GM21619 (cell line): ENCODE data around the gene TBX19.
A peak's percentile ranks its signal among the peaks of the same experiment; 100 is the strongest.

Experiments used
- ATAC-seq: cut with Tn5 transposase; IDR thresholded peaks from one replicate; pipeline ENCODE4 v1.9.1; 2021; ENCODE audit not compliant: unreplicated experiment

TBX19 gene

DNA sequence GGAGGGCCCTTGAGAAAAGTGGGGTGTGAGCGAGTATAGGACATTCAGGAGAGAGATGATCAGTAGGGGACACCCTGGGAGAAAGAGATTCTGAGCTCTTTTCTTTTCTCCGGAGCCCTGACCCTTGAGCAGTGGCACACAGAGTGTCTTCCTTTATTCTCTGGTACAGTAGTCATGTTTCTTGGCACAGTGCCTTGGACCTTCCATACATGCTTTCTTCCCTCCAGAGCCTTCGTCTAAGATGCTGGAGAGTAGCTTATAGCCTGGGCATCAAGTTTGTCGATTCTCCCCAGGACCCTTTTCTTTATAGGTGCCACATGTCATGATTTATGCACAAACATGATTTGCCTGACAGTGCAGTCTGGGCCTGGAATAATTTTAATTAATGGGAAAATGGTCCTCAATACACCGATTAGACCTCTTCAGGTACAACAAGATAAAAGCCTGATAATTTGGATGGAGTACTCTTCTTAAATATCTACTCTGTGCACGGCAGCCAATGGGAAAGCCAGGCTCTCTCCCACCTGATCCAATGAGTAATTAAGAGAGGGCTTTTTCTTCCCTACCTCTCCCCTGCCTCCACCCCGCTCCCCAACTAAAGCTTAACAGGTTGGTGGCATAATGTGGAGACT is at the start of gene TBX19:
Gene TBX19 (plus strand): TSS at position 582 of the 632 bp plus-strand sequence. CDS start 214 bp downstream, outside the sequence.
- ATAC-seq, result no peak

GRCh38 chr1:168234846-168235547 is 45.7 kb upstream of the TBX19 start:
- peak; percentile 89 for ATAC-seq

DNA sequence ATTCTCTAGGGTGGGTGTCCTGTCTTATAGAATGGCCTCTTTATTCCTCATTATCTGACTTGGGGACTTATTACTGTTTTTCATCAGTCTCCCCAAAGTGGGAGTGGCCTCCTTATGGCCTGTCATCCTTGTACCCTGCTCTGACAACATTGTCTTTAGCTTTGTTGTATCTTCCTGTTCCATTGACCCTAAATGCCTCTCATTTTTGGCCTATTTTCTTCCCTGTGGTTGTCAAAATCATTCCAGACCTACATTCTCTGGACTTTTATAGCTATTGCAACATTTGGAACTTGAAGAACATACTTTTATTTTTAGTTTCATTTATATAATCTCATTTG is 45.2 kb upstream of the TBX19 start:
- no peak for ATAC-seq

GRCh38 chr1:168235937-168236336 is 44.7 kb upstream of the TBX19 start:
- no peak for ATAC-seq

- ATAC-seq, result no peak
Measured at GRCh38 chr1:168236836-168237611, 43.7 kb upstream of the TBX19 start.

GRCh38 chr1:168243198-168243597 is 37.5 kb upstream of the TBX19 start:
- no peak for ATAC-seq

DNA sequence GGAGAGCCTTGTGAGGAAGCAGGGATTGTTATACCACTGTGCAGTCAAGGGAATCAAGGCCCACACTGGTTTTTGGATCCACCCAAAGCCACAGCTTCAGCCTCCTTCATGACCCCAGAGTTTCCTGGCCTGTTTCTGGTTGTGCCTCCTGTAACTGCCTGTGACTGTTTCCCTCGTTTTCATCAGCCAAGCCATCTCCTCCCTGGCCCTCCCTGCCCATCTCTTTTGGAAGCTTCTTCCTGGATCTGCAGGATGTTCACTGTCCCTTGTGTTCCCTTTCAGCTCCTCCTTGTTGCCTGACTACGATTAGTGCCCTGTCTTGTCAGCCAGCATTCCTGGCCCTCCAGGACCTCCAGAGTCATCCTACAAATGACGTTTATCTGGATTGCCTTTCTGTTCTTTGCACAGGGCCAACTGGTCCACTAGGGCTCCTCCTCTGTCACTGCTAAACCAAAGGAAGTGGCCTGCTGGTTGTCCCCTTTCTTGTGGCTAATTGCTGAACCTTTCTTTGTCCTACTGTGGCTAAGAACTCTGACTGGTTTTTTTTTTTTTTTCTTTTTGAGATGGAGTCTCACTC is 37.0 kb upstream of the TBX19 start:
- no peak for ATAC-seq

DNA sequence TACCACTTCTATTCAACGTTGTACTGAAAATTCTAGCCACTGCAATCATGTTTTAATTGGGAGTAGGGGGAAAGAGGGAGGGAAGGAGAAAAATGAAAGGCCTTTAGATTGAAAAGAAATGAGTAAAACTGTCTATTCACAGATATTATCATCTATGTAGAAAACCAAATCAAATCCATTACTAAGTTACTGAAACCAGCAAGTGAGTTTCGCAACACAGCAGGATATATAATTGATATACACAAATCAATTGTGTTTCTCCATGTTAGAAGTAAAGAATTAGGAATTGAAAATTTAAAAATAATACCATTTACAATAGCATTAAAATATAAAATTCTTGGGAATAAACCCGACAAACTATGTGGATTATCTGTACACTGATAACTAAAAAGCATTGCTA is 35.6 kb upstream of the TBX19 start:
- ATAC-seq, result no peak

GRCh38 chr1:168246506-168246905 is 34.2 kb upstream of the TBX19 start:
- ATAC-seq, result no peak

DNA sequence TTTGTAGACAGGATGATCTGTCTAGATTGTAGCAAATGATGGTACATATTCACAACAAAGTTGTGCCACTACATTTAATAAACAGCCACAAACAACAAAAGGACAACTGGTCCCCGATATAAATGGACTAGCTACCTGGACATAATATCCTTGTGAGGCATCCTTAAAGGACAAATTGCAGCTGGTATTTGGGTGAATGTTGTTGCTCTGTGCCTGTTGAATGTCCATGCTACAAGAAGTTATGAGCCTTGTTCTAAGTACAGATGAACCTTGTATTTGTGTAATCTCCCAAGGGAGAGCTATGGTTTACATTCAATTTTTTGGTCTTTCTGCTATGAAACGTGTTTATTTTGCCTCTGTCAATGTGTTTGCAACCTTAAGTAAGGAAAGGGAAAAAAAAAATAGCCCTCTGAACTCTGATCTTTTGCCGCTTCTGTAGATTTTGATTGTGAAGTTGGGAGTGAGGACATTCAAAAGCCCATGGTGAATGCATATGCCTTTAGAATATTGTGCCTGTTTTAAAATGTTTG is 28.4 kb upstream of the TBX19 start:
- ATAC-seq, result no peak

DNA sequence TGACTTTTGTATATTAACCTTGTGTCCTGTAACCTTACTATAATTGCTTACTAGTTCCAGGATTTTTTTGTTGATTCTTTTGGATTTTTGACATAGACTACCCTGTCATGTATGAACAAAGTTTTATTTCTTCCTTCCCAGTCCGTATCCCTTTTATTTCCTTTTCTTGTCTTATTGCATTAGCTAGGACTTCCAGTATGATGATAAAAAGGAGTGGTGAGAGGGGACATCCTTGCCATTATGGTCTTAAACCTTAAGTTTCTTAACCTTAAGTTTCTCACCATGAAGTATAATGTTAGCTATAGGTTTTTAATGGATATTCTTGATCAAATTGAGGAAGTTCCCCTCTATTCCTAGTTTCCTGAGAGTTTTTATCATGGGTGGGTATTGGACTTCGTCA is 24.5 kb upstream of the TBX19 start:
- ATAC-seq, result no peak

- no peak for ATAC-seq
Measured at GRCh38 chr1:168257397-168257796, 23.3 kb upstream of the TBX19 start.

DNA sequence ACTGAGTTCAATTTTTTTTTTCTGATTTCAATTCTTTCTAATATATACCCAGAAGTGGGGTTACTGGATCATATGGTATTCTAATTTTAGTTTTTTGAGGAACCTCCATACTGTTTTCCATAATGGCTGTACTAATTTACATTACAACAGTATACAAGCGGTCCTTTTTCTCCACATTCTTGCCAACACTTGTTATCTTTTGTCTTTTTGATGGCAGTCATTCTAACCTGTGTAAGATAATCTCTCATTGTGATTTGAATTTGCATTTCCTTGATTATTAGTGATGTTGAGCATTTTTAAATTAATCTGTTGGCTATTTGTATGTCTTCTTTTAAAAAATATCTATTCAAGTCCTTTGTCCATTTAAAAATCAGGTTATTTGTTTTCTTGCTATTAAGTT is 21.1 kb upstream of the TBX19 start:
- ATAC-seq, result no peak

DNA sequence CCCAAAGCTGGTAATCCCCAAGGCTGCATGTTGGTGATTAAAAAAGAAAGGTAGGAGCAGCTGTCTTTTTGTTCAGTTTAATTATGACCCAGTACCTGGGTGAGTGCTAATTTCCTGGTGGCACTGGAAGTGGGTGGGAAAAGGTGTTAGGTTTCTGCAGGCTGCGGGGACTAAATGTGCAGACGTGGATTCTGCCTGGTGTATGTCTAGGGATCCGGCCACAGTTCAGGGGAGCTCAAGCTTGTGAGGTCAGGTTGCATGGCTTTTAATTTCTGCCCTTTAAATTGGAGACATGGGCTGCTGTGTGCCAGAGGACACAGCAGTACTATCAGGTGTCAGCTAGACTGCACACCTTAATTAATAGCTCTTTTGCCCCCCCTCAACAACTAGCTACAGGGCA is 20.3 kb upstream of the TBX19 start:
- ATAC-seq, result no peak

- no peak for ATAC-seq
Measured at GRCh38 chr1:168261390-168261789, 19.3 kb upstream of the TBX19 start.

DNA sequence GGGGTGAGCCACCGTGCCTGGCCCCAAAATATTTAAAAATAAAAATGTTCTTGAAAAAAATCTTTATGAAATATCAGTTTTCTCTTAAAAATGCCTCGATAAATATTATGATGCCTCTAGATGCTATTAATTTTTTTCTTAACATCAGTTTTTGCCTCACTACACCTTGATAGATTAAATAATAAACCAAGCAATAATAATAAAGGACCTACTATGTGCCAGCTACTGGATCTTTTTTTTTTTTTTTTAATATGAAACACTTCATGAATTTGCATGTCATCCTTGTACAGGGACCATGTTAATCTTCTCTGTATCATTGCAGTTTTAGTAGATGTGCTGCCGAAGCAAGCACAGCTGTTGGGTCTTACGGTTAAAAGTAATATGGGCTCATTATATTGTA is 17.5 kb upstream of the TBX19 start:
- no peak for ATAC-seq

DNA sequence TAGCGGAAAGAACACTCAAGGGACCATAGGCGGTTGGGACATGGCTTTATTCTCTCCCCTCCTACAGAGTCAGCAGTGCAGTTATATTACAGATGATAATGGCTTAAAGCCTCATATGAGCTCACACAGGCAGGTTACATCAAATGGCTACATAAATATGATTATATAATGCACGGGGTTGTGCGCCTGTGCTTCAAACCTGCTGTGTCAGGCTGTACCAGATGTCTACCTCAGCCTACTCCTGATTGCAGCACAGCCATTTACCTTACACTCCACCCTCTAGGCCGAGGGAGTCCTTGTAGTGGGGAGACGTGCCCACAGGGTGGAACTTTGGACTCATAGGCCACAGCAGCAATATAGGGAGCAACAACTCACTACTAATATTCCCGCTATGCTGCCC is 16.4 kb upstream of the TBX19 start:
- no peak for ATAC-seq

- no peak for ATAC-seq
Measured at GRCh38 chr1:168265596-168265995, 15.1 kb upstream of the TBX19 start.

DNA sequence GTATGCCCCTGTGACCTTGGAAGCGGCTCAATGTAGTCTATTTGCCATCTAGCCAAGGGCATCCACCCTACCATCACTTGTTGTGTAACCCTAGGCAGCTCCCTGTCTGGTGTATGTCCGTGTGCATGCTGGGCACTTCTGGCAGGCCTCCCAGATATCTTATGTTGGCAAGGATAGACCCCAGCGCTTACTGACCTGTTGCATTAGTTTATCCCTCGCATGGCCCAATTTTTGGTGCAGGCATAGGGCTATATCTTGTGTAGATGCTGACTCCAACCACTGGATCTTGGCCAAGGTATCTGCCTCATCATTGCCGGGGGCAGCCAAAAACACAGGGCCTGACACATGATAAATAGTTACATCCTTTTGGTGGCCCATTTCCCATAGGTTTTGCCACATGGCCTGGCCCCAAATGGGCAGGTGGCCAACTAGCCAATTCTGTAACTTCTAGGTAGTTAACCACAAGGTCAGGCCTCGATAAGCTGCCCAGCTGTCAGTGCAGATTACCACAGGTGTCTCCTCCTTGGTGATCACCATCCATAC is 14.0 kb upstream of the TBX19 start:
- ATAC-seq, result no peak

GRCh38 chr1:168271636-168272035 is 9.0 kb upstream of the TBX19 start:
- ATAC-seq, result no peak

DNA sequence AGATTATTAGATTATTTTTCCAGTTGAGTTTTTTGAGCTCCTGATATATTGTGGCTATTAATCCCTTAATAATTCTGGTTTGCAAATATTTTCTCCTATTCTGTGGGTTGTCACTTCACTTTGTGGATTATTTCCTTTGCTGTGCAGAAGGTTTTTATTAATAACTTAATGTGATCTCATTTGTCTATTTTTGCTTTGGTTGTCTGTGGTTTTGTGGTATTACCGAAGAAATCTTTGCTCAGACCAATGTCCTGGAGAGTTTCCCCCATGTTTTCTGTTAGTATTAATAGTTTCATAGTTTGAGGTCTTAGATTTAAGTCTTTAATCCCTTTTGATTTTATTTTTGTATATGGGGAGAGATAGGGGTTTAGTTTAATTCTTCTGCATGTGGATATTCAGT is 7.1 kb upstream of the TBX19 start:
- ATAC-seq, result no peak
